COLO668 (cell line): ENCODE measurements around the gene MDFIC.

Source experiments
- DNase-seq: peaks from one replicate; lab custom pipeline; 2025; ENCODE audit not compliant: unreplicated experiment; lab: John Stamatoyannopoulos, UW

Gene MDFIC

DNA sequence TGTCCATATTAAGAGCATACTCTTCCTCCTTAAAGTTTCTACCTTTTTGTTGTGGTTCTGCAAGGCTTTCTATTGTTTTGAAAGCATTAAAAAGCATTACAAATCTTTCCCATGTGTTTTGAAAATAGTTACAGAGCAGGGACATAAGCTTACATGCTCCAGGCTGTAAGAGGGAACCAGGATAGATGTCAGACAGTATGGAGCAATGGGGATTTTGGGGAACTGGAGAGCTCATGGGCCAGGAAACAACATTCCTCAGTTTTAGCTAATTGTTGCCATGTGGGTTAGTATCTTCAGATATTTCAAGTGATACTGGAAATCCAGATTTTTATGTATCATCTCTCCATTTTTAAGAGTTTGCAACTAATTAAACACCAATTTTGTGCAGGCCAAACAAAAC lies 3.5 kb downstream of the MDFIC start:
- DNase-seq = no peak

GRCh38 chr7:114928060-114928459 lies 6.2 kb downstream of the MDFIC start:
- no peak for DNase-seq

- no peak for DNase-seq
Measured at GRCh38 chr7:114929570-114929969, 7.7 kb downstream of the MDFIC start.

- no peak for DNase-seq
Measured at GRCh38 chr7:114930107-114930661, 8.3 kb downstream of the MDFIC start.

- no peak for DNase-seq
Measured at GRCh38 chr7:114930829-114931655, 9.1 kb downstream of the MDFIC start.

GRCh38 chr7:114931656-114932011 lies 9.7 kb downstream of the MDFIC start:
- DNase-seq = no peak

- DNase-seq = no peak
Measured at GRCh38 chr7:114932991-114933390, 11.1 kb downstream of the MDFIC start.

DNA sequence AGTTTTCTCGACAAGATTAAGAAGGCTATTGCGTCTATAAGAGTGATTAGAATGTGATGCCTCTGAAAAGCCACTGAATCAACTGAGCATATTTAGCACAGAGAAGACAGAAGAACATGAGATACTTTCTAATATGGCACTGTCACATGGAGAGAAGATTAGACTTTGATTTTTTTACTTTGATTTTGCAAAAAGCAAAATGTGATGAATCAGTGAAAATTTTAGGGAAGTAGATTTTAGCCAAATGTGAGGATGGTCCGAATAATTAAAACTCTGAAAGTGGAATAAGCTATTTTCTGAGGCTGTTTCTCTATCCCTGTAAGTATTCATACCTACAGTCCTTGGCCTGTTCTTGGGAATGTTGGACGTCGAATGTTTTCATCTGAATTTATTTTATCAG lies 11.8 kb downstream of the MDFIC start:
- DNase-seq = no peak

- DNase-seq = no peak
Measured at GRCh38 chr7:114934086-114934485, 12.2 kb downstream of the MDFIC start.

GRCh38 chr7:114934713-114935112 lies 12.8 kb downstream of the MDFIC start:
- DNase-seq = no peak

DNA sequence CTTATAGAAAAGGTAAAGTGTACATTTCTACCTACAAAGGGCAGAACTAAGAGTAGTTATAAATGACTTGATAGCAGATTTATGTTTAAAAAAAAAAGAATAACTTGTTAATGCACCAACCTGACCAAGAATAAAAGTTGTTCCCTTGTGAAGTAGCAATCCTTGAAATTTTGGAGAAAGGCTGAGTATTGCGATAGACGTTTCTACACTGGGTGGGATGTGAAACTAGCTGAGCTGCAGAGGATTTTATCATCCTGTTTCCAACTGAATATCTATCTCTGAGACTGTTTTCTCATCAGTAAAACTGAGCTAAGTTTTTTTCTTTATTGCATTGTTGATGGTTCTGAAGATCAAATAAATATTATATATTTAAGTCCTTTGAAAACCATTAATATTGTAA lies 14.6 kb downstream of the MDFIC start:
- no peak for DNase-seq

DNA sequence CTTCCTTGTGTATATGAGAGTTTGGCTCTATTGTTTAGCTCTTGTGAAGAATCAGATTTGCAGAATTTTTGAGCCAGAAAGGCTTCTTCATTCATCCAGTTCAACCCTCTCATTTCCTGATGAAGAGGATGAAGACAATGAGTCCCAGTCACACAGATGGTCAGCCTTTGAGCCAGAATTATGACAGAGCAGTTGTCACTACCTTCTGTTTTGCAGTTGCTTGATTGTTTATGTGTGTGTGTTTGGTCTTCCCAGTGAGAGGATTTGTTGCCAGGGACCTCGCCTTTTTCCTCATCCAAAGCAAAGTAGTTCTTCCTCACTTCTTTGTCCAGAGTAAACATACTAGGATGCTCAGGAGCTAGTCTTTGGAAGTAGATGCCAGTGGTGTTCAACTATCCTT lies 15.6 kb downstream of the MDFIC start:
- no peak for DNase-seq

DNA sequence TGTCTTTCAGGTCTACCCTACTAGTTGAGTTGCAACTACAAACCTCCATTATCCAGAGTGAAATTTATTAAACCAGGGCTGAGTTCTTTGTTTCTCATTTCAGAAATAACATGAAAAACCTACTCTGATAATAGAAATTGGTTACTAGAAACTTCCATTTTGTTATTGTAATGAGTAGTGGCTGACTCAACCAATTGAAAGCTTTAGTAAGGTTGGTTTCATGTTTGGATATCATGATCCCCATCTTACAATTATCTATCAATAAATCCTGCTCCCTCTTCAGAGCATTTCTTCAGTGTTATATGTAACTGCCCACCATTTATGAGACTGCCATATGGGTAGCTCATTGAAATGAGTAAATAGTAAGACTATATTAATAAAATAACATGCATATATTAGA lies 16.9 kb downstream of the MDFIC start:
- no peak for DNase-seq

DNA sequence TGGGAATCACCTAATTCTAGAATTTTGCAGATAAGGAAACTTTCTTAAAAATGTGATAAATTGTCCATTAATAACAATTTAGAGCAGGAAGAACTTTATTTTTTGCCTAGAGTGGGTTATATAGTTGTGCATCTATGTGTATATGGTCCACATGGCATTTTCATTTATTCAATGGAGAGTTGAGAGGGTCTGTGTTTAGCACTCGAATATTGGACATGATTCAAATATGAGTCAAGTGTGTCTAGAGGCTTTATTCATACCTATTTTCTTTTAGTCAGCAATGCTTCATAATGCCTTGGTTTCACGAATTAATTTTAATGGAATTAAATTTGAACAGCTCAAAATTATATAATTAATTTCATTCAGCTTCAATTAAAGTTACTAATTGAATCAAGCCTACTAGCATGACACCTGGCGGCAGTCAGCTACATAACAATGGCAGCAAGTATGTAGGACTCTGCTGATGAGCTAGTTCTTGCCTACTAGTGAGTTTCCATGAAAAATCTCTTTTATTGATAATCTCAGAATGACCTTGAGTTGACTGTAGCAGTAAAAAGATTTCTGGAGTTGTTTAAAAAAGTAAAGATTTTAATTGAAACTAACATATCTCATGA lies 17.7 kb downstream of the MDFIC start:
- no peak for DNase-seq

GRCh38 chr7:114940220-114940619 lies 18.3 kb downstream of the MDFIC start:
- DNase-seq = no peak

- DNase-seq = no peak
Measured at GRCh38 chr7:114941692-114942091, 19.8 kb downstream of the MDFIC start.

DNA sequence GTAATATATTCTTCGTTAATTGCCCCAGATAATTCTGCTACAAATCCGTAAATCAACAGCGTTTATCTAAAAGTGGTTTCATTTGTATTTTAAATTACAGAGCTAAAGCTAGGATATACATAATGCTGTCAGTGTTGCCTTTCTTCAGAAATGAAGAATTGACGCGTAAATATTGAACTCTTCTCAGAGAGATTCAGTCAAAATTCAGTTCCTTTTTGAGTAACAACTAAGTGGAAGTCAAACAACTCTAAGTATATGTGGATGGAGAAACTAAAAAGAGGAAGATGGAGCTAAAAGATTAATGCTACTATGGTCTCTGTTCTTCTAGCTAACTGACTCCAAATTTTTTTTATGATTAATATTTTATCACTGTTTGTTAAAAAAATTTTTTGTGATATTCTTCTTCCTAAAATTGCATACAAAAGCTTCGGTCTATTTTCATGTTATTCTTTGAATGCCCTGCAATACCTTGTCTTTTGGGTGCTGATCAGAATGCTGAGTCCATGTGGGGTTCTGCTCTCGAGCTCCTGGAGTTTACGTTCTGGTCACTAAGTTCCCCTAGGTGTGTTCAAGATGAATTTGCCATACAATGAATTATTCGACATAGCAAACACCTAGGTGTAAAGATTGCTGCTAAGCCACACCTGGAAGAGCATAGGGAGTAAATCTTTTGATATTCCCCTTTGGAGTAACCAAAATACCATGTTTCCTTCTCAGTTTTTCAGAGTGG lies 20.7 kb downstream of the MDFIC start:
- no peak for DNase-seq

DNA sequence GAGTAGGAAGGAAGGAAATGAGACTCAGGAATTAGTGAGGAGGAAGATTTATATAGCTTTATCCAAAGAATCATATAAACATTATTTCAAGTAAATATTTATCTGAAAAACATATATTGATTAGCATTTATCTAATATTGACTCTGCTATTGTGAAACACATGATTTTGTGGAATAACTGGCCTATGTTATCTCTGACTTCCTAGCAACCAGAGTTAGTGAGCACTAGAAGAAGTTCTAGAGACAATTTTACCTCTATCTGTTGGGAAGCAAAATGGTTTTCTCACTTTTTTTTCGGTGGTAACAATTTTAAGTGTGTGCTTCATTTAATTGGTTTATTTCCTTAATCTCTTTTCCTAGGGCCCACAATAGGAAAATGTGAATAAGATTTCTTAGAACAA lies 21.6 kb downstream of the MDFIC start:
- DNase-seq = no peak

GRCh38 chr7:114943953-114944744 lies 22.3 kb downstream of the MDFIC start:
- DNase-seq = no peak

GRCh38 chr7:114944745-114945625 lies 23.1 kb downstream of the MDFIC start:
- DNase-seq = no peak
